ENCODE data around the gene REM2.

The REM2 gene

DNA sequence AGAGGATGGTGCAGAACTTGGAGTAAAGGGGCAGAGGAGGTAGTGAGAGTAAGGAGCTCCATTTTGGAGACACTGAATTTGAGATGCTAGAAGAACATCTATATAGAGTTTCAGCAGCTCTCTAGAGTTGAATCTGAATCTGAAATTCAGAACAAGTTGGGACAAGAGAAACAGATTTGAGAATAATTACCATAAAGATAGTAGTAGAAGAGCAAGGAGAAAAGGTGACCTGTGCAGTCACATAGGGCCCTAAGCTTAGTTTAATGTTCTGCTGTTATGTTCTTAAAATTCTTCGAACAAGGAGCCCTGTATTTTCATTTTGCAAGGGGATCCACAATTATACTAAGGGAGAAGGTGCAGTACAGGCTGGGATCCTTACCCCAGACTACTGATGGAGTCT is 7.4 kb downstream of the REM2 start:
- peaks cover 27% of the 10 kb centered on the region for H3K4me1 Mint-ChIP-seq
- peak overlapping the region; percentile 21 for H3K27ac Mint-ChIP-seq
- H3K4me3 Mint-ChIP-seq: no peak overlapping the region
- DNase-seq (ENCODE audit: low spot score in 2 of 2) (no peak), ATAC-seq (ENCODE audit: low read depth) (no peak)
- H3K27me3 Mint-ChIP-seq: no peaks in the 10 kb centered on the region
- no peaks in the 10 kb centered on the region for H3K9me3 Mint-ChIP-seq
- H3K36me3 Mint-ChIP-seq: peaks cover 7% of the 10 kb centered on the region

GRCh38 chr14:22892488-22892887 is 9.5 kb downstream of the REM2 start:
- DNase-seq (ENCODE audit: low spot score in 2 of 2) (no peak), ATAC-seq (ENCODE audit: low read depth) (no peak)
- Mint-ChIP-seq H3K4me3 (no peak overlapping the region), H3K9me3 (no peaks in the 10 kb centered on the region), H3K36me3 (peaks cover 10% of the 10 kb centered on the region), H3K27me3 (no peaks in the 10 kb centered on the region), H3K4me1 (peaks cover 17% of the 10 kb centered on the region), H3K27ac (no peak overlapping the region)

DNA sequence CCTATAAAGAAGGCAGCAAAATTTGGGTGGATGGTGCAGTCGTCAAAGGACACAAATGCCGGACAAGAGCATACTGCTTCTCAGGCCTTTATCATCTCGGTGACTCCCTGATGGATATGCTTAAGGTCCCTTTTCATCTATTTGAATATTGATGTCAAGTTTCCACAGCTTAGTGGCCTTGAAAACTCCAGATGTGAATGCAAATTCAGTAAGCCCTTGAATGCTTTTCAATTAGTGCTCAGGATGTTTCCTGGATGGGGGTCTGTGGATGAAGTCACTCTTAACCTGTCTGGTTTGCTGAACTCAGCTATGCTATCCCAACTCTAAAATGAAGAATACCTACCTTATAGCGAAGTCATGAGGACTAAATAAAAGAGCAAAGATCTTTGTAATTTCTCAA is 10.7 kb downstream of the REM2 start:
- Mint-ChIP-seq H3K4me1 (peaks cover 12% of the 10 kb centered on the region), H3K9me3 (no peaks in the 10 kb centered on the region), H3K27me3 (no peaks in the 10 kb centered on the region), H3K4me3 (no peak overlapping the region), H3K36me3 (peaks cover 13% of the 10 kb centered on the region), H3K27ac (no peak overlapping the region)
- DNase-seq (ENCODE audit: low spot score in 2 of 2): no peak
- ATAC-seq (ENCODE audit: low read depth): no peak

- H3K4me3 Mint-ChIP-seq: no peak overlapping the region
- H3K36me3 Mint-ChIP-seq: peaks cover 10% of the 10 kb centered on the region
- no peaks in the 10 kb centered on the region for H3K27me3 Mint-ChIP-seq
- no peaks in the 10 kb centered on the region for H3K9me3 Mint-ChIP-seq
- DNase-seq (ENCODE audit: low spot score in 2 of 2): no peak
- H3K27ac Mint-ChIP-seq: no peak overlapping the region
- no peak for ATAC-seq (ENCODE audit: low read depth)
- peaks cover 7% of the 10 kb centered on the region for H3K4me1 Mint-ChIP-seq
These were observed 12.4 kb downstream of the REM2 start for GRCh38 chr14:22895402-22895801.

GRCh38 chr14:22896356-22896755 is 13.3 kb downstream of the REM2 start:
- DNase-seq (ENCODE audit: low spot score in 2 of 2) (no peak), ATAC-seq (ENCODE audit: low read depth) (no peak)
- peaks cover 16% of the 10 kb centered on the region for H3K36me3 Mint-ChIP-seq
- peak overlapping the region; percentile 41 for H3K27ac Mint-ChIP-seq
- peaks cover 7% of the 10 kb centered on the region for H3K4me1 Mint-ChIP-seq
- H3K9me3 Mint-ChIP-seq: no peaks in the 10 kb centered on the region
- H3K4me3 Mint-ChIP-seq: no peak overlapping the region
- H3K27me3 Mint-ChIP-seq: no peaks in the 10 kb centered on the region

DNA sequence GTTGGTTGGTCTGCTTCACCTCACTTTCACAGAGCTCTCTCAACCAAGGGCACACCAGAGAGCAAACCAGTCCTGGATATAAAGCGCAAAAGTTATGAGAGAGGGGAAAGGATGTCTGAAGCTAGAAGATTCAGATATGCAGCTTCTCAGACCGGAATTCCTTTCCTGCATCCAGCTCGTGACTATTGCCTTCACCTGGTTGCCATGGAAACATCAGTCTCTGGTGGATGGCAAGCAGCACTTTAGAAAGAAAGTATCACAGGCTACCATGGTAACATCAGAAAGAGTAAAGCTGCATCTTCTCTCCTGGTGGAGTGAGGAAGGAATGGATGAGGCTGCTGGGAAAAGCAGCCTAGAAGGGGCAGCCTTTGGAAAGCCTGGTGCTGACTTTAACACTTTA is 13.7 kb downstream of the REM2 start:
- DNase-seq (ENCODE audit: low spot score in 2 of 2) (no peak), ATAC-seq (ENCODE audit: low read depth) (no peak)
- Mint-ChIP-seq H3K36me3 (peaks cover 20% of the 10 kb centered on the region), H3K27ac (peak overlapping the region; percentile 41), H3K4me3 (no peak overlapping the region), H3K27me3 (no peaks in the 10 kb centered on the region), H3K4me1 (peaks cover 7% of the 10 kb centered on the region), H3K9me3 (no peaks in the 10 kb centered on the region)

DNA sequence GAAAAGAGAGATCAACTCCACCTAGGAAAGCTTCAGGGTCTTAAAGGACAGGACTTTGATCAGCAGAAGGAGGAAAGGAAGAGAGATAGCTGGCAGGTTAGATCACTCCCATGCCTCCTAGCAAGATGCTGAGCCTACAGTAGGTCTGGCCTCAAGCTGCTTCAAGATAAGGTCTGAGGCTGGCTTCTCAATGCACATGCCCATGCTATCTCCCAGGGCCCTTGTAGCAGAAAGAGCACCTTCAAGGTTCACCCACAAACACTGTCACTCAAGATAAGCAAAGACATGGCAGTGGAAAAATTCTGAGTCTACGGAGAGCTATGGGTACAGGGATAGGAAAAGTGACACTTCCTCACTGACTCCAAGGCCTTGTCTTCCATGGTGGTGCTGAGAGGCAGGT is 14.3 kb downstream of the REM2 start:
- Mint-ChIP-seq H3K4me1 (peaks cover 7% of the 10 kb centered on the region), H3K4me3 (no peak overlapping the region), H3K27ac (peak overlapping the region; percentile 46)

DNA sequence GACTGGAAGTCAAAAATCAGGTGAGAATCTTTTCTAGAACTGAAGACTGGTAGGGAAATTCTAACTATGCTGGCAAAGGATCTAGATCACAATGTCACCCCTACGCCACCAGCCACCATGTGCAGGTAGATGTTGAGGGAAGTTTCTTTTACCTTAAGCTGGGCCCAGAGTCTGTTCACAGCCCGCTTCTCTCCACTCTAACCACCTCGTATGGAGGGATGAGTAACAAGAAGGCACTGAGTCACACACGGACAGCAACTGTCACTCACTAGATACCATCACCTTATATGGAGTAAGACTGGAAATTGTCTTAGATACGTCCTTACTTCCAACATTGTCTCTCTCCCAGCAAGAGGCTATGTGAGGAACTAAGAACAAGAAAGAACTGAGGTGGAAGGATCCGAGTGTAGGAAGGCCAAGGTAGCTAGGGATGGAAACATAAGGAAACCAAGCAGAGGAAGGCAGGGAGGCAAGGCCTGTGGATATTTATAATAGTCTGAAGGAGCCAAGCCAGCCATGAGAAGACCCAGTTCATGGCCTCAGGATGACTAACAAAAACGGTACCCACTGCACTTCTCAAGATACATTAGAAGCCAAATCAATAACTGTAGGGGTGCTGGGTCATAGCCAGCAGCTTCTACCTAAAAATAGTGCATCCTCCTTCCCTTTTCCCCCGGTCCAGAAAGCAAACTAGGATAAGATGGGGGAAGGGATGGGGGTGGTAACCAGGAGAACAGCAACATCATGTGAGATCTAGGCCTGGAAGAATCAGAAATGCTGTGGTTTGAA is 15.5 kb downstream of the REM2 start:
- peak overlapping the region; percentile 47 for H3K27ac Mint-ChIP-seq
- no peak overlapping the region for H3K4me3 Mint-ChIP-seq
- H3K36me3 Mint-ChIP-seq: peaks cover 19% of the 10 kb centered on the region
- H3K27me3 Mint-ChIP-seq: no peaks in the 10 kb centered on the region
- ATAC-seq (ENCODE audit: low read depth): no peak
- peaks cover 5% of the 10 kb centered on the region for H3K4me1 Mint-ChIP-seq
- no peaks in the 10 kb centered on the region for H3K9me3 Mint-ChIP-seq
- DNase-seq (ENCODE audit: low spot score in 2 of 2): no peak

More for the DNA sequence above, 14.3 kb downstream of the REM2 start:
- DNase-seq (ENCODE audit: low spot score in 2 of 2) (no peak), ATAC-seq (ENCODE audit: low read depth) (no peak)
- no peaks in the 10 kb centered on the region for H3K9me3 Mint-ChIP-seq
- peaks cover 22% of the 10 kb centered on the region for H3K36me3 Mint-ChIP-seq
- no peaks in the 10 kb centered on the region for H3K27me3 Mint-ChIP-seq

GRCh38 chr14:22900081-22900799 is 17.2 kb downstream of the REM2 start:
- Mint-ChIP-seq H3K36me3 (peaks cover 26% of the 10 kb centered on the region), H3K27ac (peak overlapping the region; percentile 8), H3K4me1 (peaks cover 5% of the 10 kb centered on the region), H3K27me3 (no peaks in the 10 kb centered on the region), H3K9me3 (no peaks in the 10 kb centered on the region), H3K4me3 (no peak overlapping the region)
- ATAC-seq (ENCODE audit: low read depth) (peak; percentile 83), DNase-seq (ENCODE audit: low spot score in 2 of 2) (peak; percentile 52 to 65)

DNA sequence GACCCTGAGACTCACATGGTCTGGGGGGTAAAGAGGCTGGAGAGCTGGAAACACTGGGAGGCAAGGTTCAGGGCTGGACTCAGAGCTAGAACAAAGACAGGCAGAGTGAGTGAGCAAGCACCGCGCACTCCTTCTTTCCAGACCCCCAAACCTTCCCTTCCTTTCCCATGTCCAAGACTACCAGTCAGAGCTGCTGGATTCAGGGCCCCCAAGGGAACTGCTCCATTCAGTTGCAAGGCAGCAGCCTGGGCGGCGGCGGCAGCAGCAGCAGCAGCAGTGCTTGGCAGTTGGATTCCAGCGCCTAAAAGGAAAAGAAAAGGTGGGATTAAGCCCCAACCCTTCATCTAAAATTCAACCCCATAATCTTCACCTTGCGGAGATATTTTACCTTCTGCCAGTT is 18.8 kb downstream of the REM2 start:
- ATAC-seq (ENCODE audit: low read depth): no peak
- Mint-ChIP-seq H3K27me3 (no peaks in the 10 kb centered on the region), H3K36me3 (peaks cover 35% of the 10 kb centered on the region), H3K4me1 (peaks cover 5% of the 10 kb centered on the region), H3K9me3 (no peaks in the 10 kb centered on the region), H3K4me3 (no peak overlapping the region), H3K27ac (peak overlapping the region; percentile 84)
- no peak for DNase-seq (ENCODE audit: low spot score in 2 of 2)

DNA sequence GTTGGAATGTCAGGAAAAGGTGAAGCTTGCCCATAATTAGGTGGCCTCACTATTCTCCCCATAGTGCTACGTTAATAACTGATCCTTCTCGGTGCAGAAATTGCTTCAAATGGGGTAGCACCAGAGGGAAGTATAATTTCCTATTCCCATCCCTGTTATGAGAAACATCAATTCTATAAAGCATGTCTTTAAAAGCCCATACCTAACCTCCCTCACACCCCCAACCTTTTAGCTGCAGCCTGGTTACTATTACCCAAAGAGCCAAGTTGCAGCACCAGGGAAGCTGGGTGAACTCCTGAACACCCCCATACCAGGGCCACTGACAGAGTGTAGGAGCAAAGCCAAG is 20.7 kb downstream of the REM2 start:
- Mint-ChIP-seq H3K9me3 (no peaks in the 10 kb centered on the region), H3K4me1 (peaks cover 5% of the 10 kb centered on the region), H3K36me3 (peaks cover 31% of the 10 kb centered on the region), H3K27ac (peak overlapping the region; percentile 24), H3K4me3 (no peak overlapping the region), H3K27me3 (no peaks in the 10 kb centered on the region)
- no peak for ATAC-seq (ENCODE audit: low read depth)
- no peak for DNase-seq (ENCODE audit: low spot score in 2 of 2)

DNA sequence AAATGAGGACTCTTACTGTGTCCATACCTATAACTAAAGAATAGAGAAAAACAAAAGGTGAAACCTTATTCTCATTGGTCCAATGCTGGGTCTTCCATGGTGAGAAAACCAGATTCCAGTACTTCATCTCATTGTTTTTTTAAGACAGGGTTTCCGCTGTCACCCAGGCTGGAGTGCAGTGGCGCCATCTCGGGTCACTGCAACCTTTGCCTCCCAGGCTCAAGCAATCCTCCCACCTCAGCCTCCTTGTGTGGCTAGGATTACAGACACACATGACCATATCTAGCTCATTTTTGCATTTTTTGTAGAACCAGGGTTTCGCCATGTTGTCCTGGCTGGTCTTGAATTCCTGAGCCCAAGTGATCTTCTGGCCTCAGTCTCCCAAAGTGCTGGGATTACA is 22.6 kb downstream of the REM2 start:
- Mint-ChIP-seq H3K9me3 (no peaks in the 10 kb centered on the region), H3K4me1 (peaks cover 5% of the 10 kb centered on the region), H3K27ac (no peak overlapping the region), H3K27me3 (no peaks in the 10 kb centered on the region), H3K36me3 (peaks cover 38% of the 10 kb centered on the region), H3K4me3 (no peak overlapping the region)
- ATAC-seq (ENCODE audit: low read depth): no peak
- no peak for DNase-seq (ENCODE audit: low spot score in 2 of 2)

- Mint-ChIP-seq H3K9me3 (no peaks in the 10 kb centered on the region), H3K27ac (no peak overlapping the region), H3K36me3 (peaks cover 35% of the 10 kb centered on the region), H3K27me3 (no peaks in the 10 kb centered on the region), H3K4me1 (peaks cover 5% of the 10 kb centered on the region), H3K4me3 (no peak overlapping the region)
- ATAC-seq (ENCODE audit: low read depth): no peak
- no peak for DNase-seq (ENCODE audit: low spot score in 2 of 2)
These were observed 23.1 kb downstream of the REM2 start for GRCh38 chr14:22906073-22906472.

DNA sequence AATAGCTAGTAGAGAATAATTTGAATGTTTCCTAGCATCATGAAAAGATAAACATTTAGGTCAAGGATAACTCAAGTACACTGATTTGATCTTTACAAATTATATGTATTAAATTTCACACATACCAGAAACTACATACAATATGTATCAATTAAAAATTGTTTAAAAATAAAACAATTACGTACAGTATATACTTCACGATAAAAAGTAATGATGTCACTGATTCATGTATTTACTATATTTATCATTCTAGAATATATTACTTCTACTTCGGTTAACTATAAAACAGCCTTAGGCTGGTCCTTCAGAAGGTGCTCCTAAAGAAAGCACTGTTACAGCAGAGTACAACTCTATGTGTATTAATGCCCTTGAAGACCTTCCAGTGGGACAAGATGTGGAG is 24.4 kb downstream of the REM2 start:
- DNase-seq (ENCODE audit: low spot score in 2 of 2) (no peak), ATAC-seq (ENCODE audit: low read depth) (no peak)
- no peak overlapping the region for H3K27ac Mint-ChIP-seq
- no peaks in the 10 kb centered on the region for H3K9me3 Mint-ChIP-seq
- peaks cover 5% of the 10 kb centered on the region for H3K4me1 Mint-ChIP-seq
- peaks cover 27% of the 10 kb centered on the region for H3K36me3 Mint-ChIP-seq
- no peak overlapping the region for H3K4me3 Mint-ChIP-seq
- no peaks in the 10 kb centered on the region for H3K27me3 Mint-ChIP-seq

GRCh38 chr14:22908601-22909000 is 25.6 kb downstream of the REM2 start:
- no peaks in the 10 kb centered on the region for H3K27me3 Mint-ChIP-seq
- DNase-seq (ENCODE audit: low spot score in 2 of 2): no peak

More at GRCh38 chr14:22908601-22909000, 25.6 kb downstream of the REM2 start:
- Mint-ChIP-seq H3K9me3 (no peaks in the 10 kb centered on the region), H3K36me3 (peaks cover 27% of the 10 kb centered on the region), H3K27ac (no peak overlapping the region), H3K4me1 (peaks cover 5% of the 10 kb centered on the region), H3K4me3 (no peak overlapping the region)
- no peak for ATAC-seq (ENCODE audit: low read depth)
